GM12892 (cell line): Measurements from ENCODE around the gene GIPC2.
"Not testable (repeated sequence)": the region's sequence is repeated elsewhere in the genome, so short reads cannot be mapped to it uniquely, and the experiment has no call there.

Experiments used
- POLR2A ChIP-seq: IDR thresholded peaks from 2 replicates; pipeline ENCODE4 v1.6.1; 2011; ENCODE audit warnings: low read depth, low read length, control low read depth
- POLR2AphosphoS5 ChIP-seq: IDR thresholded peaks from 2 replicates; pipeline ENCODE4 v1.6.1; 2011; ENCODE audit warnings: low read depth, low read length, control low read depth
- TAF1 ChIP-seq: IDR thresholded peaks from 2 replicates; pipeline ENCODE4 v1.6.1; 2011; ENCODE audit warnings: low read depth, mild to moderate bottlenecking, control low read depth, low read length, borderline replicate concordance

DNA sequence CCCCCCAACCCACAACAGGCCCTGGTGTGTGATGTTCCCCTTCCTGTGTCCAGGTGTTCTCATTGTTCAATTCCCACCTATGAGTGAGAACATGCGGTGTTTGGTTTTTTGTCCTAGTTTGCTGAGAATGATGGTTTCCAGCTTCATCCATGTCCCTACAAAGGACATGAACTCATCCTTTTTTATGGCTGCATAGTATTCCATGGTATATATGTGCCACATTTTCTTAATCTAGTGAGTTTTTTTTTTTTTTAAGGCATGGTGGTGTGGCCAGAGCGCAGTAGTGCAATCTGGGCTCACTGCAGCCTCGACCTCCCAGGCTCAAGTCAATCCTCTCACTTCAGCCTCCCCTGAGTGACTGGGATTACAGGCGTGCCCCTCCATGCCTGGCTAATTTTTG is 24.6 kb upstream of the GIPC2 start:
- TF ChIP-seq POLR2A, TAF1, POLR2AphosphoS5: not testable (repeated sequence)
